Measurements from ENCODE around the gene NEIL1. TPM values are rescaled to one million over a fixed set of nuclear protein-coding genes. Genes with fewer than 3 reads are reported as not detected.

Gene NEIL1
- total and polyA plus RNA-seq, 10 of the 15 experiments (the other 5 are each of a cell fraction or from before 2014, with no cell fraction given), result 0.10 to 2.3 (median 0.66) TPM

DNA sequence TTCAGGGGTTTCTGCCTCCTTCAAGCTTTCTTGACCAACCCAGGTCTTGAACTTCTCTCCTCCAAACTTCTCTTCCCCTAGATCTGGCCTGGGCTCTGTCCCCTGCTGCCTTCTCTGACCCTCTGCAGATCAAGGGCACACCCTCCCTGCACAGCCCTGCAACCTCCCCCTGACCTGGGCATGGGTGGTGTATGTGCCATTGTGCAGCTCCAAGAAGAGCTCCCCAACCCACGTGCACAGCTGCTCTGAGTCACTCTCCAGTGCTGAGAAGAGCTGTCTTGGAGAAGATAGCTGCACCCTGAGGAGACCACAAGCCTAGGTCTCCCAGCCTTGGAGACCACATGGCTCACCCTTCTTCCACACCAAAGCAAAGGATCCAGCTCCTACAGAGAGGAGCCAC lies 13.6 kb downstream of the NEIL1 start:
- ChIA-PET CTCF (interaction anchor here (0.6 kb wide), 1 partner anchor 458 kb away, joined by 3 read pairs; no protein-coding TSS in a partner anchor), SMC1A (ENCODE audit: uncharacterized antibody, unreplicated experiment) (no interaction called here), POLR2A (no interaction called here), RAD21 (ENCODE audit: unreplicated experiment) (no interaction called here)
- no peaks in the 10 kb centered on the region for H3K4me1 ChIP-seq (ENCODE audit: control insufficient read depth, insufficient read depth, low read length)
- no peaks in the 10 kb centered on the region for H4K20me1 ChIP-seq (ENCODE audit: control insufficient read depth, insufficient read depth)
- peaks cover 0 to 5% of the 10 kb centered on the region in 2 experiments; a peak in 3 of 4 replicates for H3K36me3 ChIP-seq (ENCODE audit: control insufficient read depth in 2 of 2, insufficient read depth in 2 of 2, low read length in 1 of 2)
- no TSS peak for BruUV-seq (replicated peaks)
- no peak for ATAC-seq
- H3K9me3 ChIP-seq (replicated peaks; ENCODE audit: control insufficient read depth, insufficient read depth, low read length), result no peaks in the 10 kb centered on the region
- intact Hi-C loops (cut with micrococcal nuclease; ENCODE audit: unreplicated experiment) (no loop called here), in situ Hi-C loops (cut with MboI) (no loop called here)
- no peak for DNase-seq (ENCODE audit: low read depth, low spot score)
- no peak overlapping the region for H3K4me2 ChIP-seq (ENCODE audit: control insufficient read depth, insufficient read depth)
- no peak overlapping the region for H3K27ac ChIP-seq (ENCODE audit: control insufficient read depth, insufficient read depth)
- FAIRE-seq, result no peak
- no peak overlapping the region for H2AFZ ChIP-seq (ENCODE audit: control insufficient read depth, low read depth, low read length)
- H3K4me3 ChIP-seq, result no peak overlapping the region
- 100% methylated on average over 1 of the region's 1 CpG for WGBS (ENCODE audit: insufficient coverage, insufficient replicate concordance, low lambda C conversion rate, missing lambda C conversion rate)
- H3K27me3 ChIP-seq (replicated peaks in 1 of 2; ENCODE audit: control insufficient read depth in 2 of 2, insufficient read depth in 2 of 2, low read length in 1 of 2), result no peaks in the 10 kb centered on the region
- no peak for TF ChIP-seq EZH2 (IDR thresholded peaks at IDR 0.05; ENCODE audit: borderline replicate concordance, control insufficient read depth, low read depth, low read length)
- TF ChIP-seq, protein P1, sequence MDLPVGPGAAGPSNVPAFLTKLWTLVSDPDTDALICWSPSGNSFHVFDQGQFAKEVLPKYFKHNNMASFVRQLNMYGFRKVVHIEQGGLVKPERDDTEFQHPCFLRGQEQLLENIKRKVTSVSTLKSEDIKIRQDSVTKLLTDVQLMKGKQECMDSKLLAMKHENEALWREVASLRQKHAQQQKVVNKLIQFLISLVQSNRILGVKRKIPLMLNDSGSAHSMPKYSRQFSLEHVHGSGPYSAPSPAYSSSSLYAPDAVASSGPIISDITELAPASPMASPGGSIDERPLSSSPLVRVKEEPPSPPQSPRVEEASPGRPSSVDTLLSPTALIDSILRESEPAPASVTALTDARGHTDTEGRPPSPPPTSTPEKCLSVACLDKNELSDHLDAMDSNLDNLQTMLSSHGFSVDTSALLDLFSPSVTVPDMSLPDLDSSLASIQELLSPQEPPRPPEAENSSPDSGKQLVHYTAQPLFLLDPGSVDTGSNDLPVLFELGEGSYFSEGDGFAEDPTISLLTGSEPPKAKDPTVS (IDR thresholded peaks at IDR 0.05; ENCODE audit: low read depth, low read length), result no peak
- TF ChIP-seq EED (IDR thresholded peaks at IDR 0.05; ENCODE audit: low read depth), result no peak
- TF ChIP-seq NR2F1 (conservative IDR thresholded peaks at IDR 0.05), result no peak
- TF ChIP-seq POLR2AphosphoS5 (IDR thresholded peaks at IDR 0.05; ENCODE audit: low read length), result 0 out of 2 replicates have a peak, but pooled peaks have one; percentile 34
- TF ChIP-seq, protein P2, sequence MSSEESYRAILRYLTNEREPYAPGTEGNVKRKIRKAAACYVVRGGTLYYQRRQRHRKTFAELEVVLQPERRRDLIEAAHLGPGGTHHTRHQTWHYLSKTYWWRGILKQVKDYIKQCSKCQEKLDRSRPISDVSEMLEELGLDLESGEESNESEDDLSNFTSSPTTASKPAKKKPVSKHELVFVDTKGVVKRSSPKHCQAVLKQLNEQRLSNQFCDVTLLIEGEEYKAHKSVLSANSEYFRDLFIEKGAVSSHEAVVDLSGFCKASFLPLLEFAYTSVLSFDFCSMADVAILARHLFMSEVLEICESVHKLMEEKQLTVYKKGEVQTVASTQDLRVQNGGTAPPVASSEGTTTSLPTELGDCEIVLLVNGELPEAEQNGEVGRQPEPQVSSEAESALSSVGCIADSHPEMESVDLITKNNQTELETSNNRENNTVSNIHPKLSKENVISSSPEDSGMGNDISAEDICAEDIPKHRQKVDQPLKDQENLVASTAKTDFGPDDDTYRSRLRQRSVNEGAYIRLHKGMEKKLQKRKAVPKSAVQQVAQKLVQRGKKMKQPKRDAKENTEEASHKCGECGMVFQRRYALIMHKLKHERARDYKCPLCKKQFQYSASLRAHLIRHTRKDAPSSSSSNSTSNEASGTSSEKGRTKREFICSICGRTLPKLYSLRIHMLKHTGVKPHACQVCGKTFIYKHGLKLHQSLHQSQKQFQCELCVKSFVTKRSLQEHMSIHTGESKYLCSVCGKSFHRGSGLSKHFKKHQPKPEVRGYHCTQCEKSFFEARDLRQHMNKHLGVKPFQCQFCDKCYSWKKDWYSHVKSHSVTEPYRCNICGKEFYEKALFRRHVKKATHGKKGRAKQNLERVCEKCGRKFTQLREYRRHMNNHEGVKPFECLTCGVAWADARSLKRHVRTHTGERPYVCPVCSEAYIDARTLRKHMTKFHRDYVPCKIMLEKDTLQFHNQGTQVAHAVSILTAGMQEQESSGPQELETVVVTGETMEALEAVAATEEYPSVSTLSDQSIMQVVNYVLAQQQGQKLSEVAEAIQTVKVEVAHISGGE (CRISPR knock-in tag; IDR thresholded peaks at IDR 0.05), result no peak
- TF ChIP-seq TCF3 (IDR thresholded peaks at IDR 0.05; ENCODE audit: borderline replicate concordance, insufficient read depth, low read depth, low read length), result no peak
- TF ChIP-seq BRCA1 (IDR thresholded peaks at IDR 0.05; ENCODE audit: low read depth, low read length), result no peak
- TF ChIP-seq YBX1 (IDR thresholded peaks at IDR 0.05), result no peak
- no peaks in the 10 kb centered on the region for H3K79me2 ChIP-seq (ENCODE audit: control insufficient read depth, insufficient read depth, low read length)
- H3K9ac ChIP-seq (ENCODE audit: control insufficient read depth, insufficient read depth, low read length), result no peak overlapping the region
